Stimulated activated CD8-positive, alpha-beta memory T cell treated with anti-CD3 and anti-CD28 coated beads, Interleukin-12 subunit alpha, Interleukin-12 subunit beta, amount 100 ng/mL, for 1 hour (primary cell): ENCODE results near the gene PHF20.
"Not testable (repeated sequence)": the region's sequence is repeated elsewhere in the genome, so short reads cannot be mapped to it uniquely, and the experiment has no call there.

ENCODE experiments used
- DNase-seq: peaks from one replicate; pipeline ENCODE4 v3.0.0-alpha.2; 2020; ENCODE audit warnings: low read depth

Gene PHF20

DNA sequence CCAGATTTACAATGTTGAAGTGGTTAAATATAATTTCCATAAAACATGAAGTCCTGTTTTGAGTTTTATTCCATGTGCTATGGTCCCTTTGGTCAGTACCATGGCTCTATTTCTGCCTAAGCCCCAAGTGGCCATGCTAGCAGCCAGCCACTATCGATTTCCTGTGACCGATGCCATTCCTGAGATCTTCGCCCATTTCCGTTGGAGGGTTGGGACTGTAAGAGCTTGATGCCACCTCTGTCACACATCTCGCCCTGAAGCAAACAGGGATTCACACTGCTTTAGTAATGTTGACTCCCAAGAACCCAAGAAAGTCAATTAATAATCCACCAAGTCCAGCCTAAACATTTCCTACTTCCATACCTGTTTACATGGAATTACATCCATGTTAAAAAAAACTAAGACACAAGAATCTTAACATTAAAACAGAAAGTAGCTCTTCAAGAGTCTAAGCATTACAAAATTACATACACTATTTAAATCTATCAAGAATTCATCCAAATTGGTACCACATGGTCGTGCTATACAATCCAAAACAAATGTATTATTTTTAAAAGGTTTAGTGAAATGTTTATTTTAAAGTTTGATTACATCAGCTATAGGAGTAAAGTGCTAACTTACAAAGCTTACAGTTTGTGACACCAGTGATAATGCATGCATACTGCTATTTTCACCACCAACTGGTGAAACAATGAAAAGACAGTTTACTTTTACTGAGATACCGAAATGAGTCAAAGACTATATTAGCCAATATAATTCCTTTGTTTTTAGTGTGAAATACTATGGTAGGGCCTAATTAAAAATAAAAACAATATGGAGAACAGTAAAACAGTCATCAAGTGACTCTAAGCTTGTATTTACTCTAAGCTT, 32.3 kb upstream of the PHF20 start:
- no peak for DNase-seq

DNA sequence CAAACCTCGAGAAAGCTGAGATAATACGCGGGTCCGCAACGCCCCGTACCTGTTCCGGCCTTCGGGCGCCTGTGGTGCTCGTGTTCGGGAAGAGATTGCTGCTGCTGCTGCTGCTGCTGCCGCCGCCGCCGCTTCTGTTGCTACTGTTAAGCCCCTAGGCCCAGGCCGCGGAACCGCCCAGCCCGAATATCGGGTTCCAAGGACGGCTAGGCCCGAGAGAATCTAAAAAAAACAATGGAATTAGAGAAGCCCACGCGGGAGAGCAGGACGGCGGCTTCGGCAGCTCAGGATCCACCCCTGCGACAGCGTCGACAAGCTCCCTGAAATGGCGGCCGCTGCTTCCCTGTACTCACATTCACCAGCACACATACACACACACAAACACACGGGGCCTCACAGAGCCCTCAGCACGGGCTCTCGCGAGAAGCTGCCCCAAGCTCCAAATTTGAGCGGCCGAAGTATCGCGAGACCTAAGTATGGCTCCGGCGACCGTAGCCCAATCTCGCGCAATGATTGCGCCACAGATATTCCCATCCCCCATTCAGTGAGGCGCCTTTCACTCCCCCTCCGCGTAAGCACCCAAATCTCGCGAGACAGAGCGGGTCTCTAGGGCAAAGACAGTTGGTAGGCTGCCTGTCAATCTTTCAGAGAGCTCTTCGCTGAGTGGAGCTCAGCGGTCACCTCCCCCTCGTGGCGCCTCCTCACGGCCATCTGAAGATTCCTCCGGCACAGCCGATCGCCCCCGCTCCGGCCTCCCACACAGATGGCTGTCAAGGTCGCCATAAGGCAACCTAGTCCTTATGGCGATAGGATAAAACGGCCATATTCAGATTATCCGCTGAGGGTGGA, 29.7 kb upstream of the PHF20 start, which contains the start of gene RBM39:
Gene RBM39 (minus strand): TSS at position 369 of the 849 bp plus-strand sequence. CDS start 1,386 bp downstream, outside the sequence.
- peak; percentile 98 for DNase-seq

GRCh38 chr20:35742741-35743523, 28.9 kb upstream of the PHF20 start:
- no peak for DNase-seq

GRCh38 chr20:35743693-35744491, 27.9 kb upstream of the PHF20 start:
- no peak for DNase-seq

GRCh38 chr20:35744492-35744841, 27.3 kb upstream of the PHF20 start:
- not testable (repeated sequence) for DNase-seq

DNA sequence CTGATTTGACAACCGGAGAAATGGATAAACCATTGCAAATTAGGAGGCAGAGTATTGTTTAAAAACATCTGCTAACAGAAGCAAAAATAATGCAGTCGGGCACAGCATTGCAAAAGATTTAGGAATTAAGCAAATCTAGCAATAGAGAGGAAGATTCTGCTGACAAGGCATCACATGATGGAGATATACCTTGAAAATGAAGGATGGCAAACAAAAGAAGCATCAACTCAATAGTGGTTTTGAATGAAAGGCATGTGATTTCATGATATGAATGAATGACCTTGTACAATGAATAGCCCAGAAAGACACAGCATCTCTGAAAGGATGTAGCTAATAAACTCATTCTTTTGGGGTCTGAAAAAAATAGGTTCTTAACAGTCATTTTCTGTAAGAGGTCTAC, 21.2 kb upstream of the PHF20 start:
- DNase-seq = no peak

DNA sequence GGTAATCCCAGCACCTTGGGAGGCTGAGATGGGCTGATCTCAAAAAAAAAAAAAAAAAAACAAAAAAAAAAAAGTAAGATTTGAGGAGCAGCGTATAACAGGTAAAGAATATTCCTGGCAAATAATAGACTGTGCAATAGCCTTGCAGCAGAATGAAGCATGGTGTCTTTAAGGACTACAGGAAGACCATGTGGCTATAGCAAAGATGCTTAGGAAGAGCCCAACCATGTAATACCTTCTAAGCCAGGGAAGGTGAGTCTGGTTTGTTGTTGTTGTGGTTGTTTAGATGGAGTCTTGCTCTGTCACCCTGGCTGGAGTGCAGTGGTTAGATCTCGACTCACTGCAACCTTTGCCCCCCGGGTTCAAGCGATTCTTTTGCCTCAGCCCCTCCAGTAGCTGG, 15.4 kb upstream of the PHF20 start:
- no peak for DNase-seq

DNA sequence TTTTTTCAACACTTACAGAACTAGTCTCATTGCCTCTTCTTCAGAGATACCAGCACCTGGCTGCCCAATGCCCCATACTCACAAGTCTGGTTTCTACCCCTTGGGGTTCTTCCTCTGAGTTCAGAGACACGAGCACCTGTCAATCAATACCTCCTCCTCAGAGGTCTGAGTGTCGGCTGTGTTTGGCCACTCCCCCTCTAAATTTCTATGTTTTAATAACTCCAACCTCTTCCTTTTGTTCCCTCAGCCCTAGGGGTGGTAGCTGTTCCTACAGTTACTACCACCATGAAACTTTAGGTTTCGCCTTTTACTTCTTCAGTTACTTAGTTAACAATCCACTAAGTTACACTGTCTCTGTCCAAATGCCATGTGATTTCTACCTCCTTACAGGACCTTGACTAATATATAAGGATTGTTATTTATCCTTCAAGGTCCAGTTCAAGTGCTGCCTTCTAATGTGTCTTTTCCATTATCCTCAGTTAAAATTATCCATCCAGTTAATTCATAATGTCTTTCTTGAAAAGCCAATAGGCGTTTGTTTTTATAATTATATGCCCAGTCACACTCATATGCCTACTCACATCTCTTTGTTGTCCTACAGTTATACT, 14.6 kb upstream of the PHF20 start:
- DNase-seq = no peak

GRCh38 chr20:35761548-35761947, 10.3 kb upstream of the PHF20 start:
- DNase-seq = not testable (repeated sequence)

DNA sequence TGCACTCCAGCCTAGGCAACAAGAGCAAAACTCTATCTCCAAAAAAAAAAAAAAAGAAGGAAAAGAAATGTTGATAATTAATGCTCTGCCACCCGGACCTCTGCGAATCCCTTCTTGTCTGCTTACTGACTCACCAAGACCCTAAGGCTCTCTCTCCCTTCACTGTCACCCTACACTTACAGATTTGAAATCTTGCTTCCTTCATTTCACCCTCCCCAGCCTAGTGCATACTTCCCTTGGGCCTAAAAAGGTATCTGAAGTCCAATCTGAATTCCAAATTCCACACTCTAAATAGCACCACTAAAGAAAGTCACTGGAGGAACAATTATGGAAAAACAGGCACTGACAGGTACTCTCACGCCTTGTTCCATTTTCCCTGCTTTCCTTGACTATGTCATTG, 9.4 kb upstream of the PHF20 start:
- DNase-seq = no peak

DNA sequence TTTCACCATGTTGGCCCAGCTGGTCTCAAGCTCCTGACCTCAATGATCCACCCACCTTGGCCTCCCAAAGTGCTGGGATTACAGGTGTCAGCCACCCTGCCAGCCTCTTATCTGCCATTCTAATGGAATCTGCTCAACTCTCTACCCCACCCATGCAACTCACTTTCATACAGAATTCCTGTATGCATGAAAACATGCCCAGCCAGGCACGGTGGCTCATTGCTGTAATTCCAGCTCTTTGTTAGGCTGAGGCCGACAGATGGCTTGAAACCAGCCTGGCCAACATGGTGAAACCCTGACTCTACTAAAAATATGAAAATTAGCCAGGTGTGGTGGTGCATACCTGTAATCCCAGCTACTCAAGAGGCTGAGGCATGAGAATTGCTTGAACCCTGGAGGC, 6.9 kb upstream of the PHF20 start:
- DNase-seq = not testable (repeated sequence)

GRCh38 chr20:35766843-35767242, 5.0 kb upstream of the PHF20 start:
- no peak for DNase-seq

DNA sequence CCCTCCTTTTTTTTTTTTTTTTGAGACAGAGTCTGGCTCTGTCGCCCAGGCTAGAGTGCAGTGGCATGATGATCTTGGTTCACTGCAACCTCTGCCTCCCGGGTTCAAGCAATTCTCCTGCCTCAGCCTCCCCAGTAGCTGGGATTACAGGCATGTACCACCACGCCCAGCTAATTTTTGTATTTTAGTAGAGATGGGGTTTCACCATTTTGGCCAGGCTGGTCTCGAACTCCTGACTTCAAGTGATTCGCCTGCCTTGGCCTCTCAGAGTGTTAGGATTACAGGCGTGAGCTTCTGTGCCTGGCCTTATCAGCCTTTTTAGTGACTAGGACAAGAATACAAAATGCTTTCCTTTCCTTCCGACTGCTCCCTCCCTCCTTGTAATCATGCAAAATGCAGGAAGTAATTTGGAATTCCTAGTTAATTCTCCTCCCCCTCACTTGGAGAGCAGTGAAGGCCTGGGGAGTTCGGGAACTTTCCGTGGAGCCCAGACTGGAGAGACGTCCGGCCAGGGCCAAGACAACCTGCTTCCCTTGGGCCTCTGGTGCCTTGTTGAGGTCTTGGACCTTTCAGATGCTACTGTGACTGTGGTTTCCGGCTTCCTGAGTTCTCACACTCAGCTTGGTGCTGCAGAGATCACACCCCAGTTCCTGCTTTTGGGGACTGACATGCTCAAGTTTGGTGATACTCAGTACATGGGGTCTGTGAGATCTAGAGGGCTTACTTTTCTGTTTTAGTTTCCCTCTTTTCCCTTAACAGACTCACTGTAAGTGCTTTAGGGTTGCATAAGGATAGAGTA, 3.9 kb upstream of the PHF20 start:
- DNase-seq = peak; percentile 59

DNA sequence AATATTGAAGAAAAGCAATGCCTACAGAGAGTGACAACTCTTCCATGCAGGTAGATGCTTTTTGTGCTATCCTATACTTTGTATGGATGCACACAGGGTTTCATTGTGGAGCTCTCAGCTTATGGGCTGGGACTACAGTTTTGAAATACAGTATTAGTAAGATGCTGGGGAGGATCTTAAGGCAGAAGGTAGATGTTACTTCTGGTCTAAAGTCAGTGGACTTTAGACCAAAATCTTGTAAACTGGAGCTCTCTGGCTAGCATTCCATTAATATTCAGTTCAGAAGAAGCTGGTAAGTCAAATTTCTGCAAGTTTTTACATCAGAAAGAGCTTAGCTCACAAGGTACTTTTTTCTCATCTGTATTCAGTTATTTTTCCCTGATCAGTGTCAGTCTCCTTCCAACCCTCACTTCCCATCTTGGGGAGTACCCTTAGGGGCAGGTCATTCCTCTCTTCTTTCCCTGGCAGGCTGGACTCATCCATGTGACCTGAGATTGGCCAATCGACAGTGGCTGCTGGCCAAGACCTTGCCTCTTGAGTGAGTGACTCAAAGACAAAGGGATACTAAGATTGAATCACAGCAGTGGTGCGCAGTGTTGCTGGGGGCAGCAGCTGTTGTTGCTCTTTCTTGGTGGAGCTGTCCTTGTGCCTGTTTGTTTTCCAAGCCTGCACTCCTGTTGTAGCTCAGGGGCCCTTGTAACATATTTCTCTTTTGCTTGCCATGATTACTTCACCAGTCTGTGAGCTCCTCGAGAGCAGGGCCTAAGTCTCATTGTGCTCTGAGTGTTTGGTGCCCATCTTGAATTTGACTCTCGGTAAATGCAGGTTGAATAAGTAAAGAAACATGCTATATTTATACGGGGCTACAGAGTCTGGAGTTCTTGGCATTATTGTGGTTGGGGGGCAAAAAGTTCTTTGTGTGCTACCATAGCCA, 2.8 kb upstream of the PHF20 start:
- DNase-seq = no peak

DNA sequence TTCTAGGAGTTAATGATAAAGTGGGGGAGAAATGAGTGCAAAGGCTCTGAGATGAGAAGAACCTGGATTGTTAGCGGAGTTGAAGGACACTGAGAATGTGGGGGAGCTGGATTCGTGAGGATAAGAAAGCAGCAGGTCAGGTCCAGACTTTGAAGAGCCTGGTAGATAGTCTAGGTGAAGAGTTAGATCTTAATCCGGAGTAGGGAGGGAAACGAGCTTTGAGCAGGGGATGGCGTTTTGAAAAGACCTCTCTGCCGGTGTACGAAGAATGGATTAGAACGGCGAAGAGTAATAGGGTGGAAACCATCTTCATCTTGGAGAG, 487 bp upstream of the PHF20 start:
- DNase-seq = no peak

DNA sequence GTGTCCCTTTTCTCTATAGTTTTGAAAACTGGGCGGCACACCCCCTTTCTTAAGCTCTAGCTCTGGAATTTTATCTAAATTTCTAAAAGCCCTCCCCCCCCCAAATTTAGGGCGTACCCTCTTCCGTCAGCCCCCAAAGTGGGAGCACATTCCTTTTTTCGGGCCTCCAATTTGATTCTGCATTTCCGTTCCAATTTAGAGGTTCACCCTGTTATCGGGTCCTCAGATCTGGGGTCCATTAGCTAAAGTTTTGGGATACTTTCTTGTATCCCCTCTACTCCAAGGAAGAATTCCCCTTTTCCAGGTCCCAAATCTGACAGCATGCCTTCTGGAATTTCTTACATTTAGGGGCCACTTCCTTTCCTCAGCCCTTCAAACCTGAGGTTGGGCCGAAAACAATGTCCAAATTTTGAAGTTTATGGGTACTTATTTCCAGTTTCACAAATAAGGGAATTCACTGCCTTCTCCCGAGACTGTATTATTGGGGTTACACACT, 796 bp downstream of the PHF20 start:
- DNase-seq = no peak

DNA sequence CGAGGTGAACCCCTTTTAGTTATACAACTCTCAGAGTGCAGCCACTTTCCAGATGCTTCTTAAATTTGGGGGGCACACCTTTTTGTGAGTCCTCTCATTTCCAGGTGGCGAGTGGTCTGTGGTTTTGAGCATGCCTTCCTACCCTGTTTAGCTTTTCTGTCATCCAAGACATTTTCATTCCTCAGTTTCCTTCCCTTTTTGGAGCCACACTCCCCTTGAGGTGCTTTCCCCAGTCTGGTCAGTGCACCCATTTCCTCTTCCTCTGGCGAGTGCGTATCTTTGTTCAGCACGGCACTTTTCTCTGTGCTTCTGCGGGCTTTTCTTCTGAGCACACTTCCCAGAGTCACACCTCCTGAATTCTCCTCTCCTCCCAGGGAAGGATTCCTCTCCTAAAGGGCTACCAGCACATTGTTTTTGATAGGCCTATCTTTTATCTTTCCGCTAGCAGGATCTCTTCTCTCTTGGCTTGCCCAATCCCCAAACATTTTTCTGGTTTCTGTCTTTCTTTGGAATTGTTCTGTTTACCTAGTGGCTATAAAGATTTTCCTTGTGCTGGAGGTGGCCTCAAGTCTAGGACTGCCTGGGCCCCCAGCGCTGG, 1.4 kb downstream of the PHF20 start:
- peak; percentile 8 for DNase-seq

GRCh38 chr20:35774391-35774790, 2.6 kb downstream of the PHF20 start:
- no peak for DNase-seq
